Activated T-cell treated with anti-CD3 and anti-CD28 coated beads, Interleukin-2, amount 50 U/mL, for 4 hours (primary cell): ENCODE measurements around the gene ACER3. TPM values are rescaled to one million over a fixed set of nuclear protein-coding genes. Genes with fewer than 3 reads are reported as not detected.
A peak's percentile ranks its signal among the peaks of the same experiment; 100 is the strongest.
"Not testable (repeated sequence)": the region's sequence is repeated elsewhere in the genome, so short reads cannot be mapped to it uniquely, and the experiment has no call there.

Source experiments
- ATAC-seq, 2 donors: fragments of 200-7000 bp; cut with Tn5 transposase; one replicate each; pipeline ENCODE4 v1.10.0; 2021
- DNase-seq: peaks from one replicate; pipeline ENCODE4 v3.0.0-alpha.2; 2020
- H3K27me3 Mint-ChIP-seq: one replicate; pipeline ENCODE4 v1.8.0; 2021; ENCODE audit warnings: low read depth, mixed read lengths
- H3K36me3 Mint-ChIP-seq: one replicate; pipeline ENCODE4 v1.8.0; 2022; ENCODE audit warnings: mixed read lengths; ENCODE audit not compliant: insufficient read depth
- H3K4me1 Mint-ChIP-seq: one replicate; pipeline ENCODE4 v1.8.0; 2021; ENCODE audit warnings: low read depth, mixed read lengths
- H3K4me3 Mint-ChIP-seq: one replicate; pipeline ENCODE4 v1.8.0; 2021; ENCODE audit warnings: mild to moderate bottlenecking, moderate library complexity, mixed read lengths
- H3K9me3 Mint-ChIP-seq: one replicate; pipeline ENCODE4 v1.8.0; 2021; ENCODE audit warnings: mixed read lengths
- total RNA-seq, 3 donors: library from RNA; stranded (reverse); gene quantifications; one replicate each; pipeline ENCODE4 v1.2.1, GENCODE V29; 2021

Gene ACER3
- total RNA-seq, result 10 to 100 TPM in 2 of 3 donors, 1 to 10 TPM in 1; 7.8 to 10.3 (median 10.2) TPM

GRCh38 chr11:76860539-76861475, at the start of gene ACER3:
ACER3 (plus strand) TSS chr11:76860918; CDS start chr11:76860977, 59 bp downstream.
- Mint-ChIP-seq H3K9me3 (no peaks in the 10 kb centered on the region), H3K36me3 (no peaks in the 10 kb centered on the region), H3K4me1 (peaks cover 19% of the 10 kb centered on the region), H3K27me3 (no peaks in the 10 kb centered on the region), H3K4me3 (peak within 1 kb of the TSS; percentile 85)
- ATAC-seq, result peak; percentile 99
- DNase-seq, result peak; percentile 83

- ATAC-seq (no peak), DNase-seq (no peak)
- Mint-ChIP-seq H3K36me3 (no peaks in the 10 kb centered on the region), H3K9me3 (peaks cover 10% of the 10 kb centered on the region), H3K4me1 (peaks cover 5% of the 10 kb centered on the region), H3K27me3 (peaks cover 18% of the 10 kb centered on the region), H3K4me3 (no peak overlapping the region)
Observed at GRCh38 chr11:76811259-76811658, 49.5 kb upstream of the ACER3 start.

GRCh38 chr11:76814414-76814813, 46.3 kb upstream of the ACER3 start:
- DNase-seq (no peak), ATAC-seq (no peak)
- peaks cover 20% of the 10 kb centered on the region for H3K9me3 Mint-ChIP-seq
- H3K4me1 Mint-ChIP-seq, result peaks cover 5% of the 10 kb centered on the region
- H3K36me3 Mint-ChIP-seq, result no peaks in the 10 kb centered on the region
- peaks cover 10% of the 10 kb centered on the region for H3K27me3 Mint-ChIP-seq
- H3K4me3 Mint-ChIP-seq, result no peak overlapping the region

DNA sequence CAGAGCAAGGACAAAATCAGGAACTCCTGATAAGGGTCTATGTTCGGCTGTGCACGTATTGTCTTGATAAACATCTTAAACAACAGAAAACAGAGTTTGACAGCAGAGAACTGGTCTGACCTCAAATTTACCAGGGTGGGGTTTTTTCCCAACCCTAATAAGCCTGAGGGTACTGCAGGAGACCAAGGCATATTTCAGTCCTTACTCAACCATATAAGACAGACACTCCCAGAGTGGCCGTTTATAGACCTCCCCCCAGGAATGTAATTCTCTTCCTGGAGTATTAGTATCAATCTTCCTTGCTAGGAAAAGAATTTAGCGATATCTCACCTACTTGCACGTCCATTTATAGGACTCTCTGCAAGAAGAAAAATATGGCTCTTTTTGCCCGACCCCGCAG, 45.0 kb upstream of the ACER3 start:
- Mint-ChIP-seq H3K9me3 (peaks cover 20% of the 10 kb centered on the region), H3K27me3 (peaks cover 11% of the 10 kb centered on the region)
- not testable (repeated sequence) for DNase-seq, H3K4me3 Mint-ChIP-seq, H3K36me3 Mint-ChIP-seq, ATAC-seq, H3K4me1 Mint-ChIP-seq

GRCh38 chr11:76820184-76820566, 40.5 kb upstream of the ACER3 start:
- no peak overlapping the region for H3K4me3 Mint-ChIP-seq
- ATAC-seq, result no peak
- DNase-seq, result no peak
- H3K4me1 Mint-ChIP-seq, result peaks cover 7% of the 10 kb centered on the region
- peaks cover 20% of the 10 kb centered on the region for H3K9me3 Mint-ChIP-seq
- H3K36me3 Mint-ChIP-seq, result no peaks in the 10 kb centered on the region
- H3K27me3 Mint-ChIP-seq, result peaks cover 11% of the 10 kb centered on the region

- not testable (repeated sequence) for DNase-seq, H3K9me3 Mint-ChIP-seq, H3K36me3 Mint-ChIP-seq, H3K4me1 Mint-ChIP-seq, H3K4me3 Mint-ChIP-seq, ATAC-seq, H3K27me3 Mint-ChIP-seq
Observed at GRCh38 chr11:76821396-76821795, 39.3 kb upstream of the ACER3 start.

DNA sequence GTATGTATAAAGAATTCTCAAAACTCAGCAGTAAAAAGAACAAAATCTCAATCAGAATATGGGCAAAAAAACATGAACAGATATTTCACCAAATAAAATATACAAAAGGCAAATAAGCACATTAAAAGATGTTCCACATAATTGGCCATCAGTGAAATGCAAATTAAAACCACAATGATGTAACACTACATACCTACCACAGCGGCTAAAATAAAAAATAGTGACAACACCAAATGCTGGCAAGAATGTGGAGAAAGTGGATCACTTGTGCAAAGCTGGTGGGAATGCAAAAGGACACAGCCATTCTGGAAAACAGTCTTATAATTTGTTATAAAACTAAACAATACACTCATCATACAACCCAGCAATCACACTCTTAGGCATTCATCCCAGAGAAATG, 38.3 kb upstream of the ACER3 start:
- DNase-seq (no peak), ATAC-seq (no peak)
- H3K4me1 Mint-ChIP-seq, result peaks cover 7% of the 10 kb centered on the region
- no peaks in the 10 kb centered on the region for H3K9me3 Mint-ChIP-seq
- H3K36me3 Mint-ChIP-seq, result no peaks in the 10 kb centered on the region
- no peak overlapping the region for H3K4me3 Mint-ChIP-seq
- H3K27me3 Mint-ChIP-seq, result peaks cover 3% of the 10 kb centered on the region

DNA sequence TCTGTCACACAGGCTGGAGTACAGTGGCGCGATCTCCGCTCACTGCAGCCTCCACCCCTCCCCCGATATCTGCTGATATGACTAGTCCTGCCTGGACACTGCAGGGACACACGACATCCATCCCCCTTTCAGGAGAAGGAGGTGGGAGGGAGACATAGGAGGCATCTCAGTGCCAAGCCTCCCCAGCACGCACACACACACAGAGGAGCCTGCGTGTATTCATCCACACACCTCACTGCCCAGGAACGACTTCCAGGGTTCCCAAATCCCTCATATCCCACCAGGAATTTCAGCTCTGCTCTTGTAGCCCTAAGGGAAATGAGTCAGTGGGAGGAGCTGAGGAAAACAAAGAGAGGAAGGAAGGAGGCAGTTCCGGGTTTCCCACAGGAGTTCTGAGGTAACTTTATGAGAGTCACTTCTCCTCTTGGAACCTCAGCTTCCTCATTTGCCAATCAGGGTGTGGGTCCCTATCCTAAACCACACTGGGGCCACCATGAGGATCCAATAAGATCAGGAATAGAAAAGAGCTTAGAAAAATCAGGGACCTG, 37.2 kb upstream of the ACER3 start:
- H3K4me3 Mint-ChIP-seq, result no peak overlapping the region
- H3K4me1 Mint-ChIP-seq, result peaks cover 7% of the 10 kb centered on the region
- ATAC-seq (no peak), DNase-seq (no peak)
- no peaks in the 10 kb centered on the region for H3K36me3 Mint-ChIP-seq
- peaks cover 3% of the 10 kb centered on the region for H3K27me3 Mint-ChIP-seq
- H3K9me3 Mint-ChIP-seq, result no peaks in the 10 kb centered on the region

GRCh38 chr11:76824083-76824939, 36.4 kb upstream of the ACER3 start:
- no peaks in the 10 kb centered on the region for H3K9me3 Mint-ChIP-seq
- no peak overlapping the region for H3K4me3 Mint-ChIP-seq
- peaks cover 6% of the 10 kb centered on the region for H3K27me3 Mint-ChIP-seq
- peaks cover 7% of the 10 kb centered on the region for H3K4me1 Mint-ChIP-seq
- ATAC-seq (no peak), DNase-seq (no peak)
- no peaks in the 10 kb centered on the region for H3K36me3 Mint-ChIP-seq

GRCh38 chr11:76824980-76825725, 35.6 kb upstream of the ACER3 start:
- Mint-ChIP-seq H3K36me3 (no peaks in the 10 kb centered on the region), H3K4me3 (no peak overlapping the region), H3K9me3 (no peaks in the 10 kb centered on the region), H3K27me3 (peaks cover 4% of the 10 kb centered on the region), H3K4me1 (peaks cover 7% of the 10 kb centered on the region)
- ATAC-seq (no peak), DNase-seq (no peak)

GRCh38 chr11:76825726-76826396, 34.9 kb upstream of the ACER3 start:
- H3K27me3 Mint-ChIP-seq, result peaks cover 4% of the 10 kb centered on the region
- no peak overlapping the region for H3K4me3 Mint-ChIP-seq
- no peaks in the 10 kb centered on the region for H3K36me3 Mint-ChIP-seq
- H3K9me3 Mint-ChIP-seq, result no peaks in the 10 kb centered on the region
- DNase-seq, result no peak
- no peak for ATAC-seq
- H3K4me1 Mint-ChIP-seq, result peaks cover 7% of the 10 kb centered on the region

GRCh38 chr11:76826508-76826907, 34.2 kb upstream of the ACER3 start:
- not testable (repeated sequence) for ATAC-seq, H3K9me3 Mint-ChIP-seq, H3K27me3 Mint-ChIP-seq, DNase-seq, H3K4me3 Mint-ChIP-seq, H3K36me3 Mint-ChIP-seq, H3K4me1 Mint-ChIP-seq

GRCh38 chr11:76827005-76827404, 33.7 kb upstream of the ACER3 start:
- not testable (repeated sequence) for H3K4me3 Mint-ChIP-seq, DNase-seq, H3K4me1 Mint-ChIP-seq, H3K9me3 Mint-ChIP-seq, ATAC-seq, H3K36me3 Mint-ChIP-seq, H3K27me3 Mint-ChIP-seq
